Activated T-helper 2 cell treated with anti-CD3 and anti-CD28 coated beads, Interferon-gamma antibody, Interleukin-2, Interleukin-4, amounts not matched to agents 10 μg/mL and 5 μg/mL and 100 μg/mL, durations not matched to agents 14 hours and 24 hours and 36 hours (primary cell): Measurements from ENCODE around the gene ARPC4. TPM values are rescaled to one million over a fixed set of nuclear protein-coding genes. Genes with fewer than 3 reads are reported as not detected.

Source experiments
- DNase-seq: peaks from one replicate; pipeline ENCODE4 v3.0.0; 2021; ENCODE audit warnings: low spot score
- H3K27ac Mint-ChIP-seq: one replicate; pipeline ENCODE4 v1.8.0; 2021; ENCODE audit warnings: mixed read lengths
- H3K27me3 Mint-ChIP-seq: one replicate; pipeline ENCODE4 v1.8.0; 2021; ENCODE audit warnings: low read depth, mixed read lengths
- H3K36me3 Mint-ChIP-seq: one replicate; pipeline ENCODE4 v1.8.0; 2021; ENCODE audit warnings: low read depth, mixed read lengths
- H3K4me1 Mint-ChIP-seq: one replicate; pipeline ENCODE4 v1.8.0; 2021; ENCODE audit warnings: low read depth, mixed read lengths
- H3K4me3 Mint-ChIP-seq: one replicate; pipeline ENCODE4 v1.8.0; 2021; ENCODE audit warnings: low read depth, mild to moderate bottlenecking, moderate library complexity, mixed read lengths
- H3K9me3 Mint-ChIP-seq: one replicate; pipeline ENCODE4 v1.8.0; 2021; ENCODE audit warnings: mixed read lengths
- intact Hi-C: fragments of 100-400 bp; cut with micrococcal nuclease; formaldehyde crosslinking; loops from one replicate; pipeline ENCODE4 v1.15.1; 2023
- total RNA-seq: library from RNA; stranded (reverse); gene quantifications from 2 replicates; pipeline ENCODE4 v1.2.3, GENCODE V29; 2022

The ARPC4 gene
- total RNA-seq, 1 donor from 2014 or later, result 253 TPM

DNA sequence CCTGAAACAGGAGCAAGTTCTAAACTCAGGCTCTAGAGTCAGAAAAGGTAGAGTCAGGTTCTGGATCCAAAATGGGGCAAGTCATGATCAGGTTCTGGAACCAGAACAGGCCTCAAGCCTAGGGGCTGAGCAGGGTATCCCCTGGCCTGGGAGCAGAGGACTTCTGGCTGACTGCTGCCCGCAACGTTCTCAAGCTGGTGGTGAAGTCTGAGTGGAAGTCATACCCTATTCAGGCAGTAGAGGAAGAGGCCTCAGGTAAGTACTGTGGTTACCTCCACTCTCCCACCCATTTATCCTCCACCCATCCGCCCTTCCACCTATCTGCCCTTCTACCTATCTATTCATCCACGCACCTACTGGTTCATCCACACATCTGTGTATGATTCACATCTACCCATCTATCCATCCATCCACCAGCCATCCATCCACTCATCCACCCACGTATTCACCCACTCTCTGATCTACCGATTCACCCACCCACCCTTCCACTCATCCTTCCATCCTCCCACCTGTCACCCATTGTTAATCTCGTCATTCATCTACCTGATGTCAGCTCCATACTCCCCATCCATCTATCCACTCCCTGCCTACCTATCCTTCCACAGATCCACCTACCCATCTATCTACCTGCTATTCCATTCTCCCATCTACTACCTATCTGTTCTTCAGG is 25.9 kb downstream of the ARPC4 start:
- peaks cover 5% of the 10 kb centered on the region for H3K4me1 Mint-ChIP-seq
- H3K4me3 Mint-ChIP-seq, result no peak overlapping the region
- peaks cover 17% of the 10 kb centered on the region for H3K36me3 Mint-ChIP-seq
- no peaks in the 10 kb centered on the region for H3K27me3 Mint-ChIP-seq
- no peak for DNase-seq
- no peaks in the 10 kb centered on the region for H3K9me3 Mint-ChIP-seq
- intact Hi-C loops, result no loop called here
- no peak overlapping the region for H3K27ac Mint-ChIP-seq

DNA sequence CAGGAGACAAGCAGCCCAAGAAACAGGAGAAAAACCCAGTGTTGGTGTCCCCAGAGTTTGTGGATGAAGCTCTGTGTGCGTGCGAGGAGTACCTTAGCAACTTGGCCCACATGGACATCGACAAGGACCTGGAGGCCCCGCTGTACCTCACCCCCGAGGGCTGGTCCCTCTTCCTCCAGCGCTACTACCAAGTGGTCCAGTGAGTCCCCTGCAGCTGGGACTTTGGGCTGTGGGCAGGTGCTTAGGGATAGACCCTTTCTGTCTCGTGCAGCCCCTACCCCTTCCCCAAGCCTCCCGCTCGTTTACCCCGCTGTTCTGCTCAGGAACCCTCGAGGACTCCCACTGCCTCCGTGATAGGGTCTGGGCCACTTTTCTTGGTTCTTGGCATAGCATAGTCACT is 27.7 kb downstream of the ARPC4 start:
- H3K4me3 Mint-ChIP-seq, result no peak overlapping the region
- H3K4me1 Mint-ChIP-seq, result peaks cover 5% of the 10 kb centered on the region
- no peak for DNase-seq
- no peak overlapping the region for H3K27ac Mint-ChIP-seq
- intact Hi-C loops, result no loop called here
- H3K36me3 Mint-ChIP-seq, result peaks cover 17% of the 10 kb centered on the region
- no peaks in the 10 kb centered on the region for H3K9me3 Mint-ChIP-seq
- no peaks in the 10 kb centered on the region for H3K27me3 Mint-ChIP-seq

DNA sequence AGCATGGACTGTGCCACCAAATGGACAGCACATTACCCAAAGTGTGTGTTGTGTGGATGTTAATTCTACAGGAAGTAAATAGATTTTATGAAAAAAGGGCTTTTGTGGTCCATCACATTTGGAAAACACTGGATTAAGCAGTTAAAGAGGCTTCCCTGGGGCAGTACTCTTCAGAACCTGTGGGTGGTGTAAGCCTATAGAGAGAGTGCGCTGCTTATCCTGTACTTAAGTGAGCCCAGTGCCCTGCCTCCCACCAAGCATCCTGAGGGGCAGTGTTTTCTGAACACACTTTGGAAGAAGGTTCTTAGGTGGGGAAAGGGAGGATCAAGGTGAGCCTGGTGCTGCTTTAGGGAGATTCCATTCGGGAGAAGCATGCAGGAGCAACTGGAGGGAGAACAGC is 28.1 kb downstream of the ARPC4 start:
- H3K4me1 Mint-ChIP-seq, result peaks cover 5% of the 10 kb centered on the region
- intact Hi-C loops, result no loop called here
- no peak overlapping the region for H3K4me3 Mint-ChIP-seq

DNA sequence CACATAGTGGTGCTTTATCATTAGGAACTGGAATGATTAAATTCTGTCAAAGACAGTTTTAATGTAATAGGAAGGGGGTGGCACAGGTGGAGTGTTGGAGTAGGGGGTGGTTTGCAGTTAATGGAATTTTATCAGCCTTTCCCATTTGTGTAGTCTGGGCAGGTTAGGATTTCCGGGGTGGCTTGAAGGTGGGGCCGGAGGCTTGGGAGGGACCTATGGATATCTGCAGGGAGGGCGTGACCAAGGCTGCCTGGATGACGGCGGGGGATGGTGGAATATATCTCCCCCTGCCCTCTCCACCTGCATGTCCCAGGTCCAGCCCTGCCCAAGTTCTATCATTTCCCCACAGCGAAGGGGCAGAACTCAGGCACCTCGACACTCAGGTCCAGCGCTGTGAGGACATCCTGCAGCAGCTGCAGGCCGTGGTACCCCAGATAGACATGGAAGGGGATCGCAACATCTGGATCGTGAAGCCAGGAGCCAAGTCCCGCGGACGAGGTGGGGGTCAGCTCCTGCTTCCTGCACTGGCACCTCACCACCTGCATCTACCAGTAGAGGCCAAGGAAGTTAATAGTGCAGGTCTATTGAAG is 32.7 kb downstream of the ARPC4 start:
- Mint-ChIP-seq H3K9me3 (no peaks in the 10 kb centered on the region), H3K4me3 (no peak overlapping the region), H3K27me3 (no peaks in the 10 kb centered on the region), H3K27ac (no peak overlapping the region), H3K36me3 (peaks cover 33% of the 10 kb centered on the region), H3K4me1 (no peaks in the 10 kb centered on the region)
- intact Hi-C loops, result no loop called here
- no peak for DNase-seq

More for the DNA sequence above, 28.1 kb downstream of the ARPC4 start:
- no peaks in the 10 kb centered on the region for H3K27me3 Mint-ChIP-seq
- peaks cover 16% of the 10 kb centered on the region for H3K36me3 Mint-ChIP-seq
- no peak overlapping the region for H3K27ac Mint-ChIP-seq
- H3K9me3 Mint-ChIP-seq, result no peaks in the 10 kb centered on the region
- no peak for DNase-seq

DNA sequence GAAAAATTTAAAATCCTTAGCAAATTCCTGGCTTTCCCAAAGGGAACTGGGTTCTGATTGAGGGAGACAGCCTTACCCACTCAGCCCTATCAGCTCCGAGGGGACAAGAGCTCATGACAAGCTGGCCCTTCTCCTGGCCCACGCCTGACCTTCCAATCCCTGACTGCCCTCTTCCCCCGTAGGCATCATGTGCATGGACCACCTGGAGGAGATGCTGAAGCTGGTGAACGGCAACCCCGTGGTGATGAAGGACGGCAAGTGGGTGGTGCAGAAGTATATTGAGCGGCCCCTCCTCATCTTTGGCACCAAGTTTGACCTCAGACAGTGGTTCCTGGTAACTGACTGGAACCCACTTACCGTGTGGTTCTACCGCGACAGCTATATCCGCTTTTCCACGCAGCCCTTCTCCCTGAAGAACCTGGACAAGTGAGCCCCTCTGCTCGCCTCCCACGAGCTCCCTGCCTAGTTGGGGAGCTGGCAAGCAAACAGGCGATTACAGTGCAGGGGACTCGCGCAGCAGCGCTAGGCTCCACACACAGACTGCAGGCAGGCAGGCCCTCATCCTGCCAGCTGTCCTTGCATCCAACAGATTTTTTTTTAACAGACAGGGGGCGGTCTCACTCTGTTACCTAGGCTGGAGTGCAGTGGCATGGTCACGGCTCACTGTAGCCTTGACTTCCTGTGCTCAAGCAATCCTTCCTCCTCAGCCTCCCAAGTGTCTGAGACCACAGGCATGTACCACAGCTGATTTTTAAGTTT is 34.1 kb downstream of the ARPC4 start:
- Mint-ChIP-seq H3K4me3 (no peak overlapping the region), H3K4me1 (peaks cover 1% of the 10 kb centered on the region), H3K27ac (no peak overlapping the region), H3K36me3 (peaks cover 36% of the 10 kb centered on the region), H3K27me3 (no peaks in the 10 kb centered on the region), H3K9me3 (no peaks in the 10 kb centered on the region)
- DNase-seq, result no peak
- intact Hi-C loops, result no loop called here

DNA sequence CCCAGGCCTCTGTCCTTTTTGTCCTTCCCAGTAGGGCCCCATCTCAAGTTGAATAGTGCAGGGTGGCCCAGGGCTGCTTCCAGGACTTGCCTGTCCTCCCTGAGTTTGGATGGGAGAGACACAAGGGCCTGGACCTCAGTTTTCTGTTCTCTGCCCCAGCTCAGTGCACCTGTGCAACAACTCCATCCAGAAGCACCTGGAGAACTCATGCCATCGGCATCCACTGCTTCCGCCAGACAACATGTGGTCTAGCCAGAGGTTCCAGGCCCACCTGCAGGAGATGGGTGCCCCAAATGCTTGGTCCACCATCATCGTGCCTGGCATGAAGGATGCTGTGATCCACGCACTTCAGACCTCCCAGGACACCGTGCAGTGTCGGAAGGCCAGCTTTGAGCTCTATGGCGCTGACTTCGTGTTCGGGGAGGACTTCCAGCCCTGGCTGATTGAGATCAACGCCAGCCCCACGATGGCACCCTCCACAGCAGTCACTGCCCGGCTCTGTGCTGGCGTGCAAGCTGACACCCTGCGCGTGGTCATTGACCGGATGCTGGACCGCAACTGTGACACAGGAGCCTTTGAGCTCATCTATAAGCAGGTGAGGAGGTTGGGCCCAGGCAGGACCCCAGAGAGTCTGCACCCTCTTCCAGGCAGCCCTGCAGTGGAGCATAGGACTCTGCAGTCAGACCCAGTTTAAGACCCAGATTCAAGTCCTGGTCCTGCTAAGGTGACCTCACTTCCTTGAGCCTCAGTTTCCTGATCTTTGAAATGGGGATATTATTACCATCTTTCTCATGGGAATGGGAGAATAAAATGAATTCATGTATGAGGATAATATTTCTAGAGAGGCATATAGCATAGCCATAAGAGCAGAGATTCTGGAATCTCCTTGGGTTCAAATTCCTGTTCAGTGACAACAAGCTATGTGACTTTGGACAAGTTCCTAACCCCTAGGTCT is 36.2 kb downstream of the ARPC4 start:
- H3K27ac Mint-ChIP-seq, result no peak overlapping the region
- H3K36me3 Mint-ChIP-seq, result peaks cover 40% of the 10 kb centered on the region
- intact Hi-C loops, result no loop called here
- DNase-seq, result no peak
- H3K4me3 Mint-ChIP-seq, result no peak overlapping the region
- no peaks in the 10 kb centered on the region for H3K9me3 Mint-ChIP-seq
- H3K27me3 Mint-ChIP-seq, result no peaks in the 10 kb centered on the region
- peaks cover 1% of the 10 kb centered on the region for H3K4me1 Mint-ChIP-seq

DNA sequence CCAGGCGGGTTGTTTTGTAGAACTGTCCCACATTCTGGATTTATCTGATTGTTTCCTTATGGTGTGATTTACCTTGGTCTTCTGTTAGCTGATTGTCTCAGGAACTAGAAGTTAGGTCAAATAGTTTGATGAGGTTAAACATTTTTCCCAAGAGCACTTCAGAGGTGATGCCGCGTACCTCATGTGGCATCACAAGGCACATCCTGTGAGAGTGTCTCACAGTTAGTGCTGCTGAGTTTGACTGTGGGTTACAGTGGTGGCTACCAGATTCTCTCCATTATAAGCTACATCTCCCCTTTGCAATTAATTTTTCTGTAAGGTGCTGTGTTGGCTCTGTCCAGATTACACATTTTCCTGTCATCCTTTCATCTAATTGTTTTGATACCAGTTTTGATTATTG is 38.4 kb downstream of the ARPC4 start:
- no peaks in the 10 kb centered on the region for H3K27me3 Mint-ChIP-seq
- H3K4me1 Mint-ChIP-seq, result peaks cover 1% of the 10 kb centered on the region
- H3K36me3 Mint-ChIP-seq, result peaks cover 60% of the 10 kb centered on the region
- intact Hi-C loops, result no loop called here
- H3K4me3 Mint-ChIP-seq, result no peak overlapping the region
- no peak for DNase-seq
- no peaks in the 10 kb centered on the region for H3K9me3 Mint-ChIP-seq
- no peak overlapping the region for H3K27ac Mint-ChIP-seq

DNA sequence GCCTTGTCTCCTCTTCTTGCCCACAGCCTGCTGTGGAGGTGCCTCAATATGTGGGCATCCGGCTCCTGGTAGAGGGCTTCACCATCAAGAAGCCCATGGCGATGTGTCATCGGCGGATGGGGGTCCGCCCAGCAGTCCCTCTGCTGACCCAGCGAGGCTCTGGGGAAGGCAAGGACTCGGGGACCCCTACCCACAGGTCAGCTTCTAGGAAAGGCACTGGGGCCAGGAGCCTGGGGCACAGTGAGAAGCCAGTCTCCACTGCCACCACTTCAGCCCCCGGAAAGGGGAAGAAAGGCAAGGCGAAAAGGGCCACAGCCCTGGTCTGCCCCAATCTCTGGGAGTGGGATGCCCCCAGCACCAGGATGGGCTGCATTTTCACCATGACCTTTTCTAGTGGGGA is 40.2 kb downstream of the ARPC4 start:
- Mint-ChIP-seq H3K36me3 (peaks cover 59% of the 10 kb centered on the region), H3K27me3 (no peaks in the 10 kb centered on the region), H3K4me3 (no peak overlapping the region), H3K4me1 (peaks cover 1% of the 10 kb centered on the region), H3K9me3 (no peaks in the 10 kb centered on the region), H3K27ac (no peak overlapping the region)
- DNase-seq, result no peak
- intact Hi-C loops, result no loop called here

DNA sequence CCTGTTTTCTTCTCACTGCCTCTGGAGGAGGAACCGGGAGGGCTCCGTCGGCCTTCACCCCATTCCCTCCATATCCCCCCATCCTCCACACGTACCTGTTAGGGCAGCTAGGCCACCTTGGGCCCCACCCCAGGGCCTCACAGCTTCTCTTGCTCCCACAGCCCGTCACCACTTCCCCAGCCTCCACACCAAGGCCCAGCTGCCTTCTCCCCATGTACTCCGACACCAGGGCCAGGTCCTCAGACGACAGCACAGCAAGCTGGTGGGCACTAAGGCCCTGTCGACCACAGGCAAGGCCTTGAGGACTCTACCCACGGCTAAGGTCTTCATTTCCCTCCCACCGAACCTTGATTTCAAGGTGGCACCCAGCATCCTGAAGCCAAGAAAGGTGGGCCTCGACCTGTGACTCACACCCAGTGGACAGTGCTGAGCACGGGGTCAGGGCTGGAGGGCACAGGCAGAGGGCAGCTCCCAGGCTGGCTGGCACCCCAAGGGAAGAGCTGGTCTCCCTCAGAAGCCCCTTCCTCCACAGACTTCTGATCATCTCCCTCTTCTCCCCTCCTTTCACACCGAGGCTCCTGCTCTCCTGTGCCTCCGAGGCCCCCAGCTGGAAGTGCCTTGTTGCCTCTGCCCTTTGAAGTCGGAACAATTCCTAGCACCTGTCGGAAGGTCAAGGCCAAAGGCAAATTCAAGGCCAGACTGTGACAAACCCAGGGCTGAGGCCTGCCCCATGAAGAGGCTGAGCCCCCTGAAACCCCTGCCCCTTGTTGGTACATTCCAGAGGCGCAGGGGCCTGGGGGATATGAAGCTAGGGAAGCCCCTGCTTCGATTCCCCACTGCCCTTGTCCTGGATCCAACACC is 41.9 kb downstream of the ARPC4 start:
- H3K36me3 Mint-ChIP-seq, result peaks cover 58% of the 10 kb centered on the region
- no peak for DNase-seq
- no peak overlapping the region for H3K27ac Mint-ChIP-seq
- no peak overlapping the region for H3K4me3 Mint-ChIP-seq
- H3K4me1 Mint-ChIP-seq, result peaks cover 1% of the 10 kb centered on the region
- intact Hi-C loops, result no loop called here
- no peaks in the 10 kb centered on the region for H3K9me3 Mint-ChIP-seq
- no peaks in the 10 kb centered on the region for H3K27me3 Mint-ChIP-seq

DNA sequence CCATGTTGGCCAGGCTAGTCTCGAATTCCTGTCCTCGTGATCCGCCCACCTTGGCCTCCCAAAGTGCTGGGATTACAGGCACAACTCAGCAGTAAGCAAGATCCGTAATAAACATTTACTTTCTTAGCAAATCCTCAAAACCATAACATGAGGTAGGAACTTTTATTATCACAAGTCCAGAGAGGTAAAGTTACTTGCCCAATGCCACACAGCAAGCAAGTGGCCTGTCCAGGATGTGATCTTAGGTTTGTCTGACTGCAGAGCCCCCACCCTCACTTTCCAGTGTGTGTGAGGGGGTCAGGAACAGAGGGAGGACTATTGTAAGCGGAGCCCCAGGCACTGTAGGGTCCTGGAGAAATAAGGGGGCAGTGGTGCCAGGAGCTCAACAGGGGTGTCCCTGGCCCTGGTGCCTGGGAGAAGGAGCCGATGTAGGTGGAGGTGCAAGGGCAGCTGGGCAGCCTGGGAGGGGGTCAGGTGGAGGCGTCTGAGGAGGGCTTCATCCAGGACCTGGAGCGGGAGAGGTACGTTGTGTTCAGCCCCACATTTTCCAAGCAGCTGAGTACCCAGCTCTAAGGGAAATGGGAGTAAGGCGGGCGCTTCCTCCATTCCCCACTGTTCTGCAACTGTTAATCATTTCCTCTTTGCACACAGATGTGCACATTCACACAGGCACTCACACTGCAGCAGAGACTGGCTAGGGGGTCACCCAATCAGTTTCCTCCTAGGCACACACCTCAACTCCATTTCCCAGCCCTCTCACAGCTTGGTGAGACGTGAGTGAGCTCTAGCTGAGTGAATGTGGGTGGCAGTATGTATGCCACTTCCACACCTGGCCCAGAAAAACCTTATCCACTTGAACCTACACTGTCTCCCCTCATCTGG is 45.1 kb downstream of the ARPC4 start:
- intact Hi-C loops, result no loop called here
- DNase-seq, result no peak
- Mint-ChIP-seq H3K27ac (no peak overlapping the region), H3K36me3 (peaks cover 67% of the 10 kb centered on the region), H3K4me1 (peaks cover 10% of the 10 kb centered on the region), H3K9me3 (no peaks in the 10 kb centered on the region), H3K4me3 (no peak overlapping the region), H3K27me3 (no peaks in the 10 kb centered on the region)

DNA sequence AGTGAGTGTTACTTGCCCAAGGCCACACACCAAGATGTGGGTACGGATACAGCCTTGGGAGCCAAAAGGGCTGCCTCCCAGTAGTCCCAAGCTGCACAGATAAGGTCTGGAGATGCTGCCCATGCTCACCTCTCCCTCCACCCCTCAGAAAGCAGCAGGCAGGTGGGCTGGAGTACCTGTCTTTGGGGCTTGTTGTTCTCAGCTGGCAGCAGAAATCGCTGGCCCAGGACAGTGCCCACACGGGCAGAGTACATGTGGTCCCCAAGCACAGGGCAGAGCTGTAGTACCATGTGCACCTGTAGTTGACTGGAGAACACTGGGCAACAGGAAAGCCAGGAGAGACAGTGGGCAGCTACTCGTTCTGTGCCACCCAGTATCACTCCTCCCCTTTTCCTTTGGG is 46.0 kb downstream of the ARPC4 start:
- Mint-ChIP-seq H3K27me3 (no peaks in the 10 kb centered on the region), H3K36me3 (peaks cover 67% of the 10 kb centered on the region), H3K4me3 (no peak overlapping the region), H3K4me1 (peaks cover 11% of the 10 kb centered on the region), H3K27ac (no peak overlapping the region), H3K9me3 (no peaks in the 10 kb centered on the region)
- no peak for DNase-seq
- intact Hi-C loops, result no loop called here
